ENCODE measurements around the gene POLR1C.
"Not testable (repeated sequence)": the region's sequence is repeated elsewhere in the genome, so short reads cannot be mapped to it uniquely, and the experiment has no call there.

Gene POLR1C

GRCh38 chr6:43521836-43522235, 4.9 kb downstream of the POLR1C start:
- no peaks in the 10 kb centered on the region for H3K4me1 ChIP-seq (ENCODE audit: insufficient read depth, poor library complexity, severe bottlenecking)
- H3K4me3 ChIP-seq (ENCODE audit: severe bottlenecking), result no peak overlapping the region
- H3K36me3 ChIP-seq (ENCODE audit: low read depth), result peaks cover 82% of the 10 kb centered on the region
- H3K9me3 ChIP-seq (ENCODE audit: severe bottlenecking), result no peaks in the 10 kb centered on the region
- no peak for ATAC-seq (ENCODE audit: low read depth)
- no peaks in the 10 kb centered on the region for H3K27me3 ChIP-seq (ENCODE audit: insufficient read depth, poor library complexity, severe bottlenecking)
- no peak for DNase-seq (ENCODE audit: low spot score)
- no peak for TF ChIP-seq CTCF (IDR thresholded peaks at IDR 0.05; ENCODE audit: poor library complexity, severe bottlenecking)
- H3K27ac ChIP-seq (ENCODE audit: poor library complexity, severe bottlenecking), result no peak overlapping the region

GRCh38 chr6:43522547-43523261, 5.8 kb downstream of the POLR1C start:
- no peaks in the 10 kb centered on the region for H3K9me3 ChIP-seq (ENCODE audit: severe bottlenecking)
- ATAC-seq (ENCODE audit: low read depth) (no peak), DNase-seq (ENCODE audit: low spot score) (no peak)
- no peak overlapping the region for H3K4me3 ChIP-seq (ENCODE audit: severe bottlenecking)
- no peaks in the 10 kb centered on the region for H3K27me3 ChIP-seq (ENCODE audit: insufficient read depth, poor library complexity, severe bottlenecking)
- TF ChIP-seq CTCF (IDR thresholded peaks at IDR 0.05; ENCODE audit: poor library complexity, severe bottlenecking), result no peak
- peaks cover 90% of the 10 kb centered on the region for H3K36me3 ChIP-seq (ENCODE audit: low read depth)
- H3K27ac ChIP-seq (ENCODE audit: poor library complexity, severe bottlenecking), result no peak overlapping the region
- H3K4me1 ChIP-seq (ENCODE audit: insufficient read depth, poor library complexity, severe bottlenecking), result no peaks in the 10 kb centered on the region

- Histone ChIP-seq H3K4me3 (ENCODE audit: severe bottlenecking) (no peak overlapping the region), H3K4me1 (ENCODE audit: insufficient read depth, poor library complexity, severe bottlenecking) (no peaks in the 10 kb centered on the region), H3K36me3 (ENCODE audit: low read depth) (peaks cover 96% of the 10 kb centered on the region), H3K27me3 (ENCODE audit: insufficient read depth, poor library complexity, severe bottlenecking) (no peaks in the 10 kb centered on the region), H3K9me3 (ENCODE audit: severe bottlenecking) (no peaks in the 10 kb centered on the region), H3K27ac (ENCODE audit: poor library complexity, severe bottlenecking) (no peak overlapping the region)
- DNase-seq (ENCODE audit: low spot score) (no peak), ATAC-seq (ENCODE audit: low read depth) (0 out of 3 replicates have a peak, but pooled peaks have one; percentile 24)
- no peak for TF ChIP-seq CTCF (IDR thresholded peaks at IDR 0.05; ENCODE audit: poor library complexity, severe bottlenecking)
Observed at GRCh38 chr6:43523284-43523683, 6.4 kb downstream of the POLR1C start.

GRCh38 chr6:43524483-43524961, 7.6 kb downstream of the POLR1C start:
- Histone ChIP-seq H3K27me3 (ENCODE audit: insufficient read depth, poor library complexity, severe bottlenecking) (no peaks in the 10 kb centered on the region), H3K27ac (ENCODE audit: poor library complexity, severe bottlenecking) (no peak overlapping the region), H3K4me1 (ENCODE audit: insufficient read depth, poor library complexity, severe bottlenecking) (no peaks in the 10 kb centered on the region), H3K4me3 (ENCODE audit: severe bottlenecking) (no peak overlapping the region), H3K36me3 (ENCODE audit: low read depth) (peaks cover 98% of the 10 kb centered on the region), H3K9me3 (ENCODE audit: severe bottlenecking) (no peaks in the 10 kb centered on the region)
- no peak for TF ChIP-seq CTCF (IDR thresholded peaks at IDR 0.05; ENCODE audit: poor library complexity, severe bottlenecking)
- DNase-seq (ENCODE audit: low spot score) (no peak), ATAC-seq (ENCODE audit: low read depth) (no peak)

- DNase-seq (ENCODE audit: low spot score), result no peak
- H3K36me3 ChIP-seq (ENCODE audit: low read depth), result peaks cover 88% of the 10 kb centered on the region
Observed at GRCh38 chr6:43532201-43532600, 15.3 kb downstream of the POLR1C start.

GRCh38 chr6:43538986-43539385, 22.1 kb downstream of the POLR1C start:
- not testable (repeated sequence) for DNase-seq (ENCODE audit: low spot score); H3K4me3 ChIP-seq (ENCODE audit: severe bottlenecking); H3K9me3 ChIP-seq (ENCODE audit: severe bottlenecking); H3K27ac ChIP-seq (ENCODE audit: poor library complexity, severe bottlenecking); H3K27me3 ChIP-seq (ENCODE audit: insufficient read depth, poor library complexity, severe bottlenecking); H3K4me1 ChIP-seq (ENCODE audit: insufficient read depth, poor library complexity, severe bottlenecking); ATAC-seq (ENCODE audit: low read depth)
- H3K36me3 ChIP-seq (ENCODE audit: low read depth), result peaks cover 84% of the 10 kb centered on the region

More at GRCh38 chr6:43532201-43532600, 15.3 kb downstream of the POLR1C start:
- Histone ChIP-seq H3K9me3 (ENCODE audit: severe bottlenecking) (no peaks in the 10 kb centered on the region), H3K4me1 (ENCODE audit: insufficient read depth, poor library complexity, severe bottlenecking) (no peaks in the 10 kb centered on the region), H3K27me3 (ENCODE audit: insufficient read depth, poor library complexity, severe bottlenecking) (no peaks in the 10 kb centered on the region), H3K4me3 (ENCODE audit: severe bottlenecking) (no peak overlapping the region), H3K27ac (ENCODE audit: poor library complexity, severe bottlenecking) (no peak overlapping the region)
- ATAC-seq (ENCODE audit: low read depth), result no peak
- TF ChIP-seq CTCF (IDR thresholded peaks at IDR 0.05; ENCODE audit: poor library complexity, severe bottlenecking), result no peak

GRCh38 chr6:43539409-43539808, 22.5 kb downstream of the POLR1C start:
- H3K36me3 ChIP-seq (ENCODE audit: low read depth), result peaks cover 84% of the 10 kb centered on the region

More at GRCh38 chr6:43539409-43539808, 22.5 kb downstream of the POLR1C start:
- ATAC-seq (ENCODE audit: low read depth); DNase-seq (ENCODE audit: low spot score); H3K27ac ChIP-seq (ENCODE audit: poor library complexity, severe bottlenecking); H3K4me3 ChIP-seq (ENCODE audit: severe bottlenecking); H3K9me3 ChIP-seq (ENCODE audit: severe bottlenecking); H3K4me1 ChIP-seq (ENCODE audit: insufficient read depth, poor library complexity, severe bottlenecking); H3K27me3 ChIP-seq (ENCODE audit: insufficient read depth, poor library complexity, severe bottlenecking): not testable (repeated sequence)
